RCC 7860 (cell line): ENCODE results near the gene ABT1.

Experiments
- DNase-seq: peaks from one replicate; pipeline ENCODE4 v3.0.0-alpha.2; 2015; ENCODE audit warnings: low spot score
- FAIRE-seq: peaks from 2 replicates; lab custom pipeline; 2012; peaks lifted over from hg19 to GRCh38; lab: Jason Lieb, UNC

Gene ABT1

DNA sequence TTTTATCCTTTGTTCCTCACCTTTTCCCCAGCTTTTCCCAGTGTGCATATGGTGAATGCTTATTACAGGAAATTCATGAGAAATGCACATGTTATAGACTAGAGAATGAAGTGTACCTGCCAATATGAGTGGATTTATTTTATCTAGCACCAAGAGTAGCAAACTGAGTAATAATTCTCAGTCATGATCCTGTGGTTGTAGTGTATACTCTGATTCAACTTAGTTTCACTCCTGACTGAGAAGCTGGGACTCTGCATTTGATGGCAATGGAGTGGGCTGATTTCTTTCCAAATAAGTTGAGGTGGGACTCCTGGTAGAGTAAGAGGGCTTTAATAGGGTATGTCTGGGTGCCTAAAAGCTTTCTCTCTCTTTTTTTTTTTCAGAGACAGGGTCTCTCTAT, 4.0 kb downstream of the ABT1 start:
- no peak for DNase-seq
- FAIRE-seq = no peak

GRCh38 chr6:26602262-26602661, 5.5 kb downstream of the ABT1 start:
- no peak for FAIRE-seq
- no peak for DNase-seq

DNA sequence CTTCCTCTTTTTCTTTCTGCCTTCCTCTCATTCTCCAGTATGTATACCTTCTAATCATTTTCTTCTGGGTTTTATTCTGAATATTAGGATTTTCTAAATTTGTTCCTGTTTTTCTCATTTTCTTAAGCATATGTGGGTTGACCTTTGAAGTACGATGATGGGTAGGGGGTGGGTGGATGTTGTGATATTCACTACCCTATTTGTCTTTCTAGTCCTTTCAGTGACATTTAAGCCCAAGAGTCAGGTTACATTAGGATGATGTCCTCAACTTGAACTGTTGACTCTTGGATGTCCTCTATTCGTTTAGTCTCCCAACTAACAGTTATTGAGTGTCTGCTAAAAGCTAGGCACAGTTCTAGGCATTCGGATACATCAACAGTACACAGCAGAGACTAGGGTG, 7.3 kb downstream of the ABT1 start:
- DNase-seq (no peak), FAIRE-seq (no peak)

DNA sequence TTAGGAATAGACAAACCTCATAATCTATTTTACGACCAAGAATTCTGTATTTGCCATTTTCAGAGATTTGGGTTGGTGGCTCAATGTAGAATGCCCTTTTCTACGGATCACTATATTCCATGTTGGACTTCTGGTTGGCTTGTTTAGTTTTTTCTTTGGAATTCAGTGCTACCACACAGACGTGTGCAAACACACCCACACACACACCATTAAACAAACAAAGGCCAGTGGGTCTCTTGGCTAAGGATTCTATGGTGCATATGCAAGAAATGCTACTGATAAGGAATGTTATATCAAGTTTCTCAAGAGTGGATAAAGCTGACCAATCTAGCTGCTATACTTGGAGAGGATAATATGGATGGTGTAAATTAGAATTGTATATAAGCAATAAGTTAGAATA, 8.0 kb downstream of the ABT1 start:
- FAIRE-seq = no peak
- no peak for DNase-seq

DNA sequence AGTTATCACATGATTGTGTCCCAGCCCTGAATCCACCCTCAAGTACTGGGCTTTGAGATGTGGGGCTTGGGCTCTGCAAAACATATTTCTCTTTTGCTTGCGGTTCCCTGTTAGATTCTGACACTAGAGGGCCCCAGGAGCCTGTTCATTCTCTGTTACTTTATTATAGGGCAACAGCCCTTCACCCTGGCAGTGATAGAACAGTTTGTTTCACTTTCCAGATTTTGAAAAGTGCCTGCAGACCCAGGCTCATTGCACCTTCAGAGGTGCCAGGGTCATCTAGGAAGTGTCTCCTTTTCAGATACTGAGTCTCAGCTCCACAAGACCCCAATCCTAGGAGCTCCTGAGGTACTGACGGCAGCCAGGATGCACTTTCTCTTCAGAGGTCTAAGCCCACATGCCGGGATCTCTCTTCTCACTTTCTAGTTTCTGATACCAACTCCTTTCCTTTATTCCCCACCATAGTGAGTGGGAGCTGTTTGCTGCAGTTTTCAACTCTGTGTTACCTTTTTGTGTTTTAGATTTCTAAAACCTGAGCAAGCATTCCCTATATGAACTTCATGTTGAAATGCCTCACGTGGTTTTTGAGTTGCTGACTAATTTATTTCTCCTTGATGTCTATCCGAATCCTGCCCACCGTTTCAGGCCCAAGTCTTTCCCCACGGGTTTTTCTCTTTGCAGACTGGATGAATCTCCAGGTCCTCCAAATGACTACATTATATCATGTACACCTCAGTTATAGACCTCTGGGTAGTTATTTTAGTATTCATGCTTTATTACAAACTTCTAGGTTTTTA, 10.9 kb downstream of the ABT1 start:
- DNase-seq (peak; percentile 52), FAIRE-seq (no peak)

- FAIRE-seq = no peak
- DNase-seq = no peak
These were observed 12.7 kb downstream of the ABT1 start for GRCh38 chr6:26609463-26609862.

DNA sequence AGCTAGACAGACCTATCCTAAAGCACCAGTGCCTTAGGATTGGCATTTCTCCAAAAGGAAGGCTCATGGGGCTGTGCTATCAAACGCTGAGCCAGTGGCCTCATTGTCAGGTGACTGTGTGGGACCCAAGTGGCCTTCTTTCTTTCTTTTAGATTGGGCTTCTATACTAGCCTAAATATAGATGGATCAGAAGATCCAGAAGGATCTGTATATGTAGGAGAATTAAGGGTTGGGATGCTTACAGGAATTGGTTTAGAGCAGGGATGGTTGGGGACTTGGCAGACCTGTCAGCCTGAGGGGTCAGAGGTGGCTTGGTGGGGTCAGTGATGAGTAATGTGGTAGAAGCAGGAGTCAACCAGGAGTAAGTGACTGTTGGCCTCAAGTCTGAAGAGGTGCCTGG, 14.8 kb downstream of the ABT1 start:
- no peak for FAIRE-seq
- DNase-seq = no peak

DNA sequence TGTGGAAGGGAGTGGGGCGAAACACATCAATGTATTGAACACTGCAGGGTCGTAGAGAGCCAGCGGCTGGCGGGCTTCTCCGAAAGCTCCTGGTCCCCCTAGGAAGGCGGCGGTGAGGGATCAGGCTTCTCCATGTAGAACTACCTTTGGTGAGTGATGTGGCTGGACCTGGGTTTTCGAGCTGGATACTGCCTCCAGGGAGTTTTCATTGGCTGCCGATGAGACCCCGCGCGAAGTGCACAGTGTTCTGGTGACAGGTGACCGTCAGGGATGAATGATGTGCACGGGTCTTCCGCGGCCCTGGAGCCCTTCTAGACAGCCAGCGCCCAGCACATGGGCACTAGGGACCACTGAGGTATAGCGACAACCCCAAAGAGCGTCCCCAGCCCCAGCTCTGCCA, 16.4 kb downstream of the ABT1 start:
- no peak for DNase-seq
- no peak for FAIRE-seq

DNA sequence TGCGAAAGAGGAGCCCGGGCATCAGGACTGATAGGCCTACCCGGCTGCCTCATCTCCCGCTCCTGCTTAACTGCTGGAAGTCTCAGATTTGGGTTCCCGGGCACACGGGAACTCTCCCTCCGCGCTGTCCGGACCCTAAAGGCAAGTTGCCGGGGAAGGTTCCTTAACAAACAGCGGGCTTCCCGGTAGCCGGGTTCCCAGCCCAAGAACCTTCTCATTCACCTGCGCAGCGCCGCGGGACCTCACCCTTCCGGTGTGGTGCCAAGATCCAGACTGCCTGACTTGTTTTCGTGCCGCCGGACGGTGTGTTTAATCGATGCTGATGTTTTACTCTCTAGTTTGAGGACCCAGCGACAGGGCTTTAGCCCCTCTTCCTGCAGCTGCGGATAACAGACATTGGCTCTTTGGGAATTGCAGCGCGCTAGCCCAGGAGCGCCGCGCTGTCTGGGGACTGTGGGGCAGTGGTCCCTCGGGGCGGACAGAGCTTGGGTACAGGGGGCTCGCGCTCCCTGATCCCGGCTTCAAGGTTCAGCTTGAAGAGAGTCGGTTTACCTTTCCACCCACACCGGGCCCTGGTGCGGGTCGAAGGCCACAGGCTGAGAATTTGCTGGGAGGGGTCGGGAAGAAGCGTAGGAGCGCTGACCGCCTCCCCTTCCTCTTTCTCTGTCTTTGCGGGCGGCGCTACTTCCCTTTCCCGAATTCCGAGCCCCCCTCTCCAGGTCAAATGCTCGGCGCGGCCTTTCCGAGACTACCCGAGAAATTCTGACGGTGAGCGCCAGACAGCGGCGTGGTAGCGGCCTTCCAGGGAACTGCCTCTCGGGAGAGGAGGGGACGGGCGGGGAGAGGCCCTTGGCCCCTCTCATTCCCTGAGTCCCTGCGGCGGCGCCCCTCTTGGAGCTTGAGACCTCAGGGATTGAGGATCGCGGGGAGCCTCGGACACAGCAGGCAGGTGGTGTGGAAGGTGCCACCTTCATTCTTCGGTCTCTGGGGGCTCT, 17.2 kb downstream of the ABT1 start:
- FAIRE-seq = no peak
- DNase-seq = no peak

GRCh38 chr6:26623339-26623859, 26.6 kb downstream of the ABT1 start:
- FAIRE-seq = no peak
- no peak for DNase-seq

DNA sequence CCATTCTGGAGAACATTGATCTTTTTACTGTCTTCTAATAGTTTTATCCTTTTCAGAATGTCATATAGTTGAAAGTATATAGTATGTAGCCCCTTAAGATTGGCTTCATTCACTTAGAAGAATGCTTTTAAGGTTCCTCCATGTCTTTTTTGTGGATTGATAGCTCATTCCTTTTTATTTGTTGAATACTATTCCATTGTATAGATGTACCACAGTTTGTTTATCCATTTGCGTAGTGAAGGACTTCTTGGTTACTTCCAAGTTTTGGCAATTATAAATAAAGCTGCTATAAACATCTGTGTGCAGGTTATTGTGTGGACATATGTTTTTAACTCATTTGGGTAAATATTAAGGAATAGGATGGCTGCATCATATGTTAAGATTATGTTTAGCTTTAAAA, 27.8 kb downstream of the ABT1 start:
- DNase-seq (no peak), FAIRE-seq (no peak)

DNA sequence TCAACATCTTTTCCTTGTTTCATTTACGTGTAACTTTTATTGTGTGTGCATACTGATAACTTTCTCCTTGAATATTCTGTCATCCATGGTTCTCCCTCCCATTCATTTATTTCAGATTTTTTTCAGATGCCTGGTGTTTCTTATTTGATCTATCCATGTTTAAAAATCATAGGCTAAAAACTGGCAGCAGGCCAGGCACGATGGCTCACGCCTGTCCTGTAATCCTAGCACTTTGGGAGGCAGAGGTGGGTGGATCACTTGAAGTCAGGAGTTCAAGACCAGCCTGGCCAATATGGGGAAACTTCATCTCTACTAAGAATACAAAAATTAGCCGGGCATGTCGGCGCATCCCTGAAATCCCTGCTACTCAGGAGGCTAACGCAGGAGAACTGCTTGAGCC, 31.1 kb downstream of the ABT1 start:
- DNase-seq (no peak), FAIRE-seq (no peak)

DNA sequence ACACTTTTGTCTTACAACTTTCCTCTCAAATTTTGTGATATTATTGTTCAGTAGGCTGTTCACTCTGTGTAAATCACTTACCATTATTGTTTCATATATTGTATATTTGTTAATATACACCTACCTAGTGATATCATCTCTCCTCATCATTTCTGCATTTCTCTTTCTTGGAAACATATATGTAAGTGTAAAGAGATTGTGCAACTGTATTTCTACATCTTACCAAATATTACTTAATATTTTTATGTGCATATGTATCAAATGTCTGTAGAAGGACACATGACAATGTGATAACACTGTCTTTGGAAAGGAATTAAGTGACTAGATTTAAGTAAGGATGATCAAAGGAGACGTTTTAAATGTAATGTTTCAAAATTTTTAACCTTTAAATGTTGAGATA, 32.6 kb downstream of the ABT1 start:
- FAIRE-seq (no peak), DNase-seq (no peak)

DNA sequence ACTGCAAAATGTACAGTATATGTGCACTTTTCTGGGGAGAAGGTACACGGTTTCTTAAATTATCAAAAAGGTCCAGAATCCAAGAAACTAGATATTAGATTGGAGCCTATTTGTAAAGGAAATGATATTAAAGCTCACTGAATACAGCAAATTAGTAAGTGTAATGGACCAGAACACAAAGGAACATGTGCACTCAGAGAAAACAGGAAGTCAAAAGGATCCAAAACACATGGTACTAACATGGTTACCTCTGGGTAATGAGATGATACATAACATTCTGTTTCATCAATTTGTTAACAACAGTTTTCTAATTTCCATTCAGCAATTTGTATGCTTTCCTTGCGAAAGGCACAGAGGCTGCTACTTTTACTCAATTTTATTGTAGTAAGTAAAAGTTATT, 44.1 kb downstream of the ABT1 start:
- DNase-seq (no peak), FAIRE-seq (no peak)

DNA sequence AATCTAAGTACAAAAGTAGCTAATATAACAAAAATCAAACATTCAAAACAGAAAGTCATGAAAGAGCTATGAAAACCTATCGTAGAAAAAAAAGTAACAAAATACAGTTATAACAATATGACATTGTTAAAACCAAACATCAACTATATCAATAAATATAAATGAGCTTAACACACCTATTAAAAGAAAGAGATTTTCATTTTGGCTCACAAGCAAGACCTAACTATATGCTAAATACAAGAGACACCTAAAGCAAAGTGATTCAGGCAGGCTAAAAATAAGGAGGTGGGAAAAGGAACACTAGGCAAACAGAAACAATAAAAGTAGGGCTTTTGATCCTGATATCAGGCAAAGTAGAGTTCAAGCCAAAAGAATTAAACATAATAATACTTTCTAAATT, 49.3 kb downstream of the ABT1 start:
- DNase-seq (no peak), FAIRE-seq (no peak)
